Colonic mucosa (tissue), 4 donors: Measurements from ENCODE around the gene LHX5. TPM values are rescaled to one million over a fixed set of nuclear protein-coding genes. Genes with fewer than 3 reads are reported as not detected.

Experiments
- DNase-seq: peaks from one replicate; pipeline ENCODE4 v3.0.0-alpha.2; 2020
- H3K27ac ChIP-seq: fragments of 200-600 bp; one replicate; pipeline ENCODE4 v1.8.0; 2021
- H3K27me3 ChIP-seq: fragments of 200-600 bp; one replicate; pipeline ENCODE4 v1.8.0; 2021
- H3K36me3 ChIP-seq: fragments of 200-600 bp; one replicate; pipeline ENCODE4 v1.8.0; 2021
- H3K4me1 ChIP-seq: fragments of 200-600 bp; one replicate; pipeline ENCODE4 v1.8.0; 2021; ENCODE audit warnings: mild to moderate bottlenecking
- H3K4me3 ChIP-seq: fragments of 200-600 bp; one replicate; pipeline ENCODE4 v1.8.0; 2021
- H3K9ac ChIP-seq, 2 donors: one replicate each; pipeline ENCODE4 v1.7.0; 2013; ENCODE audit warnings: control low read depth in 2 of 2, low read depth in 2 of 2, low read length in 2 of 2
- H3K9me3 ChIP-seq: fragments of 200-600 bp; one replicate; pipeline ENCODE4 v1.8.0; 2021
- CTCF ChIP-seq: fragments of 200-600 bp; IDR thresholded peaks from one replicate; pipeline ENCODE4 v1.8.0; 2022; ENCODE audit warnings: antibody characterized with exemption, mild to moderate bottlenecking
- intact Hi-C: fragments of 100-400 bp; cut with DNase I; formaldehyde crosslinking; loops from one replicate; pipeline ENCODE4 v1.14.1; 2022
- total RNA-seq, 2 donors: library from RNA; stranded (reverse); fragmentation: NEBNext Ultra II Directional in 1 of 2; extraction: Animal tissue kit (Norgen Biotek cat#: 25700) in 1 of 2; gene quantifications; one replicate each; pipeline ENCODE4 v1.2.1, GENCODE V29; 2021
- donor health status: healthy.
- donor health status: DM: no; HTN: no; CAD: no.
- donor health status: DM: no; HTN: no; CAD: no.

LHX5 gene
- total RNA-seq, 2 donors from 2014 or later, result not detected

DNA sequence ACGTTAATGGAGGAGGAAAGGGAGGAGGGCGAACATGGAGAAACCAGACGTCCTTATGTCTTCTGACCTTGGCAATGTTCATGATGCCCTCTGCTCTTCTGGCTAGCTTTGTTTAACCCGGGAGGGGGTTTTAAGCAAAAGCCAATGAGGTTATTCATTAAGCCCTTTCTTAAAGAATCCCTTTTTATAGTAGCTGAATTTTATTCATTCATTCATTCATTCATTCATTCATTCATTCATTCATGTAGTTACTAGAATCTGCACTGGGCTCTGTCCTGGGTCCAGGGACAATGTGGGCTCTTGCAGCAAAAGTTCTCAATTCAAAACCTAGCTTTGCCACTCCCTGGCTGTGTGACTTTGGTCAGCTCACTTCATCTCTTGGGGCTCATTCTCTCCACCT is 14.0 kb downstream of the LHX5 start:
- no peak overlapping the region for H3K9ac ChIP-seq
- H3K4me3 ChIP-seq, result no peak overlapping the region
- TF ChIP-seq CTCF, result no peak
- no peak overlapping the region for H3K27ac ChIP-seq
- DNase-seq, result no peak
- intact Hi-C loops, result no loop called here
- no peaks in the 10 kb centered on the region for H3K9me3 ChIP-seq
- H3K4me1 ChIP-seq, result no peaks in the 10 kb centered on the region
- no peaks in the 10 kb centered on the region for H3K36me3 ChIP-seq
- H3K27me3 ChIP-seq, result peaks cover 9% of the 10 kb centered on the region

GRCh38 chr12:113457185-113457584 is 14.5 kb downstream of the LHX5 start:
- no peaks in the 10 kb centered on the region for H3K36me3 ChIP-seq
- no peaks in the 10 kb centered on the region for H3K4me1 ChIP-seq
- H3K9ac ChIP-seq, result no peak overlapping the region
- TF ChIP-seq CTCF, result no peak
- H3K9me3 ChIP-seq, result no peaks in the 10 kb centered on the region
- peaks cover 4% of the 10 kb centered on the region for H3K27me3 ChIP-seq
- intact Hi-C loops, result no loop called here
- DNase-seq, result no peak
- H3K4me3 ChIP-seq, result no peak overlapping the region
- H3K27ac ChIP-seq, result no peak overlapping the region

GRCh38 chr12:113456761-113457160 is 14.9 kb downstream of the LHX5 start:
- no peak overlapping the region for H3K4me3 ChIP-seq
- no peak overlapping the region for H3K27ac ChIP-seq
- no peak for DNase-seq
- no peaks in the 10 kb centered on the region for H3K9me3 ChIP-seq
- intact Hi-C loops, result no loop called here
- TF ChIP-seq CTCF, result no peak
- H3K36me3 ChIP-seq, result no peaks in the 10 kb centered on the region
- H3K27me3 ChIP-seq, result no peaks in the 10 kb centered on the region
- no peak overlapping the region for H3K9ac ChIP-seq
- no peaks in the 10 kb centered on the region for H3K4me1 ChIP-seq

- no peaks in the 10 kb centered on the region for H3K9me3 ChIP-seq
- H3K27me3 ChIP-seq, result no peaks in the 10 kb centered on the region
- no peak overlapping the region for H3K27ac ChIP-seq
- no peaks in the 10 kb centered on the region for H3K36me3 ChIP-seq
- intact Hi-C loops, result no loop called here
- TF ChIP-seq CTCF, result no peak
- H3K4me1 ChIP-seq, result no peaks in the 10 kb centered on the region
- no peak overlapping the region for H3K4me3 ChIP-seq
- H3K9ac ChIP-seq, result no peak overlapping the region
- DNase-seq, result no peak
Observed at GRCh38 chr12:113456199-113456598, 15.5 kb downstream of the LHX5 start.

DNA sequence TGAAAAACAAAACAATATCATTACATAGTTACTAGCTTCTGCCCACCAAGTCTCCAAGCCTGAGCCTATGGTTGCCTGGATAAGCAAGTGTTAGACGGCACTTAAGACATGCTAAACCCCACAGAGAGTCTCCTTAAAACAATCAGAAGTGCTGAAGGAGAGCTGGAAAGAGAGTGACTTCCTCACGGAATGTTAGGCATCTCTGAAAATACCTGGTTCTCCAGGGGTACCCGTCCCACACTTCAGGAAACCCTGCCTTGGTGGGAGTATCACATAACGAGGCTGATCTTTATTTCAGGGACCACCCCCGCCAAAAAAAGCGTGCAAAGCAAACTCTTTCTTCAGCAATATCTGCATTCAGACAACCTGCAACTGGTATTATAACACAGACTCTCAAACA is 18.3 kb downstream of the LHX5 start:
- no peak overlapping the region for H3K4me3 ChIP-seq
- no peak for DNase-seq
- TF ChIP-seq CTCF, result no peak
- H3K27me3 ChIP-seq, result no peaks in the 10 kb centered on the region
- H3K4me1 ChIP-seq, result no peaks in the 10 kb centered on the region
- intact Hi-C loops, result no loop called here
- H3K9ac ChIP-seq, result no peak overlapping the region
- no peaks in the 10 kb centered on the region for H3K9me3 ChIP-seq
- H3K27ac ChIP-seq, result no peak overlapping the region
- no peaks in the 10 kb centered on the region for H3K36me3 ChIP-seq

GRCh38 chr12:113452458-113452857 is 19.2 kb downstream of the LHX5 start:
- Histone ChIP-seq H3K27ac (no peak overlapping the region), H3K4me3 (no peak overlapping the region), H3K9me3 (no peaks in the 10 kb centered on the region), H3K9ac (no peak overlapping the region), H3K27me3 (no peaks in the 10 kb centered on the region), H3K36me3 (no peaks in the 10 kb centered on the region), H3K4me1 (no peaks in the 10 kb centered on the region)
- DNase-seq, result no peak
- TF ChIP-seq CTCF, result no peak
- intact Hi-C loops, result no loop called here
